ENCODE data around the gene CKAP5.
"Not testable (repeated sequence)": the region's sequence is repeated elsewhere in the genome, so short reads cannot be mapped to it uniquely, and the experiment has no call there.

The CKAP5 gene

GRCh38 chr11:46727952-46728658 lies 118.0 kb downstream of the CKAP5 start:
- no peak for DNase-seq (ENCODE audit: low read depth in 2 of 3, low spot score in 1 of 3)

GRCh38 chr11:46726206-46726862 lies 119.7 kb downstream of the CKAP5 start:
- DNase-seq (ENCODE audit: low read depth in 2 of 3, low spot score in 1 of 3), result no peak

GRCh38 chr11:46725338-46726205 lies 120.5 kb downstream of the CKAP5 start:
- DNase-seq (ENCODE audit: low read depth in 2 of 3, low spot score in 1 of 3), result no peak

- no peak for DNase-seq (ENCODE audit: low read depth in 2 of 3, low spot score in 1 of 3)
Measured at GRCh38 chr11:46724088-46724487, 122.0 kb downstream of the CKAP5 start.

GRCh38 chr11:46723359-46723680 lies 122.8 kb downstream of the CKAP5 start:
- DNase-seq (ENCODE audit: low read depth in 2 of 3, low spot score in 1 of 3), result no peak

GRCh38 chr11:46722566-46723358 lies 123.3 kb downstream of the CKAP5 start:
- DNase-seq (ENCODE audit: low read depth in 2 of 3, low spot score in 1 of 3), result no peak

- DNase-seq (ENCODE audit: low read depth in 2 of 3, low spot score in 1 of 3), result no peak
Measured at GRCh38 chr11:46721286-46721685, 124.8 kb downstream of the CKAP5 start.

- no peak for DNase-seq (ENCODE audit: low read depth in 2 of 3, low spot score in 1 of 3)
Measured at GRCh38 chr11:46719543-46720218, 126.4 kb downstream of the CKAP5 start.

GRCh38 chr11:46719048-46719542 lies 127.0 kb downstream of the CKAP5 start, which contains the start of gene F2:
F2 (plus strand) TSS chr11:46719213; CDS start chr11:46719236, 23 bp downstream.
- no peak for DNase-seq (ENCODE audit: low read depth in 2 of 3, low spot score in 1 of 3)

GRCh38 chr11:46718155-46719019 lies 127.7 kb downstream of the CKAP5 start:
- no peak for DNase-seq (ENCODE audit: low read depth in 2 of 3, low spot score in 1 of 3)

- not testable (repeated sequence) for DNase-seq (ENCODE audit: low read depth in 2 of 3, low spot score in 1 of 3)
Measured at GRCh38 chr11:46717825-46718154, 128.3 kb downstream of the CKAP5 start.

- DNase-seq (ENCODE audit: low read depth in 2 of 3, low spot score in 1 of 3), result no peak
Measured at GRCh38 chr11:46712874-46713576, 133.1 kb downstream of the CKAP5 start.

GRCh38 chr11:46711303-46711702 lies 134.8 kb downstream of the CKAP5 start:
- no peak for DNase-seq (ENCODE audit: low read depth in 2 of 3, low spot score in 1 of 3)

GRCh38 chr11:46710821-46711269 lies 135.2 kb downstream of the CKAP5 start:
- no peak for DNase-seq (ENCODE audit: low read depth in 2 of 3, low spot score in 1 of 3)

- not testable (repeated sequence) for DNase-seq (ENCODE audit: low read depth in 2 of 3, low spot score in 1 of 3)
Measured at GRCh38 chr11:46709351-46709750, 136.7 kb downstream of the CKAP5 start.

- no peak for DNase-seq (ENCODE audit: low read depth in 2 of 3, low spot score in 1 of 3)
Measured at GRCh38 chr11:46706886-46707285, 139.2 kb downstream of the CKAP5 start.

- no peak for DNase-seq (ENCODE audit: low read depth in 2 of 3, low spot score in 1 of 3)
Measured at GRCh38 chr11:46705070-46705688, 140.9 kb downstream of the CKAP5 start.

- no peak for DNase-seq (ENCODE audit: low read depth in 2 of 3, low spot score in 1 of 3)
Measured at GRCh38 chr11:46701078-46701654, 144.9 kb downstream of the CKAP5 start.

Measured in stimulated activated CD4-positive, alpha-beta T cell treated with anti-CD3 and anti-CD28 coated beads, Interleukin-12 subunit alpha, Interleukin-12 subunit beta, amount 100 ng/mL, for 48 hours (primary cell).